Measurements from ENCODE around the gene PRKRA. TPM values are rescaled to one million over a fixed set of nuclear protein-coding genes. Genes with fewer than 3 reads are reported as not detected.

Gene PRKRA
- total and polyA plus RNA-seq, 9 of the 15 experiments (the other 6 are each of a cell fraction or from before 2014, with no cell fraction given), result 14.1 to 78.1 (median 52.3) TPM

DNA sequence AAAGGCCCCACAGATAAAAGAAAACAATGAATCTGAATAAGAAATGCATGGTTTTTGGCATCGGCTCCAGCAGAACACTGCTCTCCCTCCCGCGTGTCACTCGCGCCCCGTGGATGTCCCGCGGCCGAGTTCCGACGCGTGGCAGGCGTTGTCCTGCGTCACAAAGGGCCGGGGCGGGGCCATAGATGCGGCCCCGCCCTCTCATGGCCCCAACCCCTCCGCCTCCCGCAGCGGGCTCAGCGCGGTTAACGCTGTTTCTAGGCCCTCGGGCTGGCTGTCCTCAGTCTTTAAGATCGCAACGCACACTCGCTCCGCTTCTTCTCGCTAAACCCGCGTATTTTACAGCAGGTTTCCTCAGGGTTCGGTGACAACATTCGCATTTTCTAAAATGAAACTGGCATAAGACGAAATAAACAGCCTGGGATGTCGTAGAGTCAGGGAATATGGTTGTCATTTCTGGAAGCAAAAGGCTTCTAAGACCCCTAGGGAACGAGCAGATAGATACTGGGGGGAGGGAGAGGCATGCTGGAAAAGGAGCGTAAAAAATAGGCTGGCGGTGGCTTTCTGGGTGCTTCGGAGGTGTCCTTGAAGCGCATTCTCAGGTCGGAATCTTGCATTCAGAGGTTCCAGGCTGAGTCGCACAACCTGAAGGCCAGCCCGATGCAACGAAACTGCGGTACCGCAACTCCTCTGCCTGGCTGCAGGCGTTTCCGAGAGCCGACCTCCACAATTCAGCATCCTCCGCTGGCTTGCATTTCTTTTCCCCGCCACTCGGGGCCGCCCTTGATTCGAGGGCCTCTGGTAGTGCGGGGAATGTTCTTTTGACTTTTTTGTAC is 27.7 kb upstream of the PRKRA start, which contains the start of gene FKBP7 (continued):
- TF ChIP-seq, protein P1, sequence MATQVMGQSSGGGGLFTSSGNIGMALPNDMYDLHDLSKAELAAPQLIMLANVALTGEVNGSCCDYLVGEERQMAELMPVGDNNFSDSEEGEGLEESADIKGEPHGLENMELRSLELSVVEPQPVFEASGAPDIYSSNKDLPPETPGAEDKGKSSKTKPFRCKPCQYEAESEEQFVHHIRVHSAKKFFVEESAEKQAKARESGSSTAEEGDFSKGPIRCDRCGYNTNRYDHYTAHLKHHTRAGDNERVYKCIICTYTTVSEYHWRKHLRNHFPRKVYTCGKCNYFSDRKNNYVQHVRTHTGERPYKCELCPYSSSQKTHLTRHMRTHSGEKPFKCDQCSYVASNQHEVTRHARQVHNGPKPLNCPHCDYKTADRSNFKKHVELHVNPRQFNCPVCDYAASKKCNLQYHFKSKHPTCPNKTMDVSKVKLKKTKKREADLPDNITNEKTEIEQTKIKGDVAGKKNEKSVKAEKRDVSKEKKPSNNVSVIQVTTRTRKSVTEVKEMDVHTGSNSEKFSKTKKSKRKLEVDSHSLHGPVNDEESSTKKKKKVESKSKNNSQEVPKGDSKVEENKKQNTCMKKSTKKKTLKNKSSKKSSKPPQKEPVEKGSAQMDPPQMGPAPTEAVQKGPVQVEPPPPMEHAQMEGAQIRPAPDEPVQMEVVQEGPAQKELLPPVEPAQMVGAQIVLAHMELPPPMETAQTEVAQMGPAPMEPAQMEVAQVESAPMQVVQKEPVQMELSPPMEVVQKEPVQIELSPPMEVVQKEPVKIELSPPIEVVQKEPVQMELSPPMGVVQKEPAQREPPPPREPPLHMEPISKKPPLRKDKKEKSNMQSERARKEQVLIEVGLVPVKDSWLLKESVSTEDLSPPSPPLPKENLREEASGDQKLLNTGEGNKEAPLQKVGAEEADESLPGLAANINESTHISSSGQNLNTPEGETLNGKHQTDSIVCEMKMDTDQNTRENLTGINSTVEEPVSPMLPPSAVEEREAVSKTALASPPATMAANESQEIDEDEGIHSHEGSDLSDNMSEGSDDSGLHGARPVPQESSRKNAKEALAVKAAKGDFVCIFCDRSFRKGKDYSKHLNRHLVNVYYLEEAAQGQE (IDR thresholded peaks at IDR 0.05; ENCODE audit: borderline replicate concordance), result peak; percentile 41; the same call in 1 of the 2 replicates
- TF ChIP-seq, protein P1 (CRISPR knock-in tag; IDR thresholded peaks at IDR 0.05; ENCODE audit: low read depth), result no peak
- TF ChIP-seq ETV6 (IDR thresholded peaks at IDR 0.05; ENCODE audit: borderline replicate concordance in 1 of 2, low read depth in 2 of 2, low read length in 1 of 2), result no peak; a peak in 1 of 4 replicates
- no peak for TF ChIP-seq ETV6 (CRISPR knock-in tag; IDR thresholded peaks at IDR 0.05; ENCODE audit: borderline replicate concordance)
- peak in 1 of 2 experiments; percentile 41; a peak in 1 of 4 replicates for TF ChIP-seq FOXA3 (CRISPR knock-in tag; conservative IDR thresholded peaks at IDR 0.05 in 1 of 2, IDR thresholded peaks at IDR 0.05 in 1 of 2)

All from K562 (cell line).